Muscle of leg (tissue), 11 donors: Measurements from ENCODE around the gene TNNI3K. TPM values are rescaled to one million over a fixed set of nuclear protein-coding genes. Genes with fewer than 3 reads are reported as not detected.

Source experiments
- DNase-seq: peaks from one replicate; pipeline ENCODE4 v3.0.0; 2013
- H3K27ac ChIP-seq: one replicate; pipeline ENCODE4 v1.5.1; 2013; ENCODE audit warnings: mild to moderate bottlenecking, low read length, control low read depth
- H3K27me3 ChIP-seq: one replicate; pipeline ENCODE4 v1.6.1; 2013; ENCODE audit warnings: low read length; ENCODE audit not compliant: control insufficient read depth, insufficient read depth
- H3K36me3 ChIP-seq: one replicate; pipeline ENCODE4 v1.6.1; 2013; ENCODE audit warnings: low read length; ENCODE audit not compliant: control insufficient read depth, insufficient read depth
- H3K4me1 ChIP-seq: one replicate; pipeline ENCODE4 v1.6.1; 2013; ENCODE audit warnings: low read length; ENCODE audit not compliant: control insufficient read depth, insufficient read depth
- H3K4me3 ChIP-seq: one replicate; pipeline ENCODE4 v1.5.1; 2013; ENCODE audit warnings: low read length, control low read depth
- H3K9me3 ChIP-seq: replicated peaks from 2 replicates; pipeline ENCODE4 v1.6.1; 2013; ENCODE audit warnings: low read depth, low read length; ENCODE audit not compliant: control insufficient read depth
- WGBS: methylation state at CpG from one replicate; pipeline ENCODE4 v1.1.5; 2013; ENCODE audit warnings: missing lambda C conversion rate; ENCODE audit not compliant: insufficient coverage; 5-methylcytosine and 5-hydroxymethylcytosine counted together
- polyA plus RNA-seq, 8 donors: library from polyadenylated mRNA; unstranded; fragments of 120-200 nt; gene quantifications; one replicate each; pipeline versions ENCODE4 v1.2.1 to v1.2.3, GENCODE V29; 2013; ENCODE audit warnings: inconsistent platforms in 1 of 8, low replicate concordance in 1 of 8; ENCODE audit not compliant: insufficient read length in 8 of 8, insufficient read depth in 1 of 8
- total RNA-seq: library from RNA; stranded (reverse); fragments of 120-200 nt; gene quantifications from one replicate; pipeline ENCODE4 v1.2.4, GENCODE V29; 2013

The TNNI3K gene
- total and polyA plus RNA-seq, 9 donors: 0.41 to 3.1 (median 1.2) TPM

GRCh38 chr1:74427681-74428080 lies 192.5 kb downstream of the TNNI3K start:
- WGBS: no CpG with 5 or more reads among the region's 1 CpG
- Histone ChIP-seq H3K4me3 (no peak overlapping the region), H3K27me3 (no peaks in the 10 kb centered on the region), H3K27ac (no peak overlapping the region), H3K4me1 (no peaks in the 10 kb centered on the region), H3K36me3 (no peaks in the 10 kb centered on the region), H3K9me3 (no peaks in the 10 kb centered on the region)
- no peak for DNase-seq

- Histone ChIP-seq H3K4me1 (no peaks in the 10 kb centered on the region), H3K27ac (no peak overlapping the region), H3K4me3 (no peak overlapping the region), H3K27me3 (no peaks in the 10 kb centered on the region), H3K36me3 (no peaks in the 10 kb centered on the region), H3K9me3 (no peaks in the 10 kb centered on the region)
- WGBS: 67% methylated on average over 1 of the region's 3 CpGs
- DNase-seq: no peak
Measured at GRCh38 chr1:74429580-74429979, 194.4 kb downstream of the TNNI3K start.

- no peaks in the 10 kb centered on the region for H3K4me1 ChIP-seq
- DNase-seq: no peak
- no peak overlapping the region for H3K4me3 ChIP-seq
- H3K9me3 ChIP-seq: no peaks in the 10 kb centered on the region
- no peaks in the 10 kb centered on the region for H3K27me3 ChIP-seq
- no peaks in the 10 kb centered on the region for H3K36me3 ChIP-seq
- WGBS: no CpG with 5 or more reads among the region's 4 CpGs
- H3K27ac ChIP-seq: no peak overlapping the region
Measured at GRCh38 chr1:74430342-74430934, 195.3 kb downstream of the TNNI3K start.

- H3K4me1 ChIP-seq: no peaks in the 10 kb centered on the region
- H3K9me3 ChIP-seq: no peaks in the 10 kb centered on the region
- no peak overlapping the region for H3K4me3 ChIP-seq
- DNase-seq: no peak
- no CpG with 5 or more reads among the region's 4 CpGs for whole genome bisulfite sequencing
- H3K36me3 ChIP-seq: no peaks in the 10 kb centered on the region
- H3K27ac ChIP-seq: no peak overlapping the region
- no peaks in the 10 kb centered on the region for H3K27me3 ChIP-seq
Measured at GRCh38 chr1:74431531-74431930, 196.3 kb downstream of the TNNI3K start.

- no peaks in the 10 kb centered on the region for H3K27me3 ChIP-seq
- DNase-seq: no peak
- no peak overlapping the region for H3K4me3 ChIP-seq
- H3K27ac ChIP-seq: no peak overlapping the region
- H3K9me3 ChIP-seq: no peaks in the 10 kb centered on the region
- H3K4me1 ChIP-seq: no peaks in the 10 kb centered on the region
- WGBS: no CpG with 5 or more reads among the region's 1 CpG
- H3K36me3 ChIP-seq: no peaks in the 10 kb centered on the region
Measured at GRCh38 chr1:74432325-74432724, 197.1 kb downstream of the TNNI3K start.

- Histone ChIP-seq H3K4me3 (no peak overlapping the region), H3K27ac (no peak overlapping the region), H3K27me3 (no peaks in the 10 kb centered on the region), H3K9me3 (no peaks in the 10 kb centered on the region), H3K4me1 (no peaks in the 10 kb centered on the region), H3K36me3 (no peaks in the 10 kb centered on the region)
- whole genome bisulfite sequencing: 80% methylated on average over 1 of the region's 2 CpGs
- DNase-seq: no peak
Measured at GRCh38 chr1:74434321-74434720, 199.1 kb downstream of the TNNI3K start.

- Histone ChIP-seq H3K4me3 (no peak overlapping the region), H3K36me3 (no peaks in the 10 kb centered on the region), H3K4me1 (no peaks in the 10 kb centered on the region), H3K27me3 (no peaks in the 10 kb centered on the region), H3K27ac (no peak overlapping the region), H3K9me3 (no peaks in the 10 kb centered on the region)
- DNase-seq: no peak
- WGBS: no CpG with 5 or more reads among the region's 1 CpG
Measured at GRCh38 chr1:74436078-74436477, 200.9 kb downstream of the TNNI3K start.

GRCh38 chr1:74437035-74437434 lies 201.8 kb downstream of the TNNI3K start:
- DNase-seq: no peak
- Histone ChIP-seq H3K27ac (no peak overlapping the region), H3K4me1 (no peaks in the 10 kb centered on the region), H3K4me3 (no peak overlapping the region), H3K36me3 (no peaks in the 10 kb centered on the region), H3K27me3 (no peaks in the 10 kb centered on the region), H3K9me3 (no peaks in the 10 kb centered on the region)
- no CpG with 5 or more reads among the region's 1 CpG for WGBS

- H3K9me3 ChIP-seq: no peaks in the 10 kb centered on the region
- H3K4me1 ChIP-seq: no peaks in the 10 kb centered on the region
- H3K36me3 ChIP-seq: no peaks in the 10 kb centered on the region
- DNase-seq: no peak
- WGBS: 63% methylated on average over 1 of the region's 1 CpG
- H3K27me3 ChIP-seq: no peaks in the 10 kb centered on the region
- no peak overlapping the region for H3K27ac ChIP-seq
- no peak overlapping the region for H3K4me3 ChIP-seq
Measured at GRCh38 chr1:74452035-74452434, 216.8 kb downstream of the TNNI3K start.

GRCh38 chr1:74453277-74453676 lies 218.1 kb downstream of the TNNI3K start:
- Histone ChIP-seq H3K36me3 (no peaks in the 10 kb centered on the region), H3K27me3 (no peaks in the 10 kb centered on the region), H3K27ac (no peak overlapping the region), H3K4me1 (no peaks in the 10 kb centered on the region), H3K9me3 (no peaks in the 10 kb centered on the region), H3K4me3 (no peak overlapping the region)
- DNase-seq: no peak
- no CpG with 5 or more reads among the region's 2 CpGs for WGBS

- no peaks in the 10 kb centered on the region for H3K27me3 ChIP-seq
- no peak overlapping the region for H3K4me3 ChIP-seq
- no peak for DNase-seq
- H3K27ac ChIP-seq: no peak overlapping the region
- no peaks in the 10 kb centered on the region for H3K9me3 ChIP-seq
- H3K36me3 ChIP-seq: no peaks in the 10 kb centered on the region
- no peaks in the 10 kb centered on the region for H3K4me1 ChIP-seq
Measured at GRCh38 chr1:74455390-74455789, 220.2 kb downstream of the TNNI3K start.
